IPS-18a (cell line): Measurements from ENCODE around the gene L3MBTL4.

ENCODE experiments used
- H3K27ac ChIP-seq: one replicate; pipeline ENCODE4 v1.5.1; 2013; ENCODE audit warnings: low read length
- H3K27me3 ChIP-seq: one replicate; pipeline ENCODE4 v1.6.1; 2013; ENCODE audit warnings: mild to moderate bottlenecking, low read length; ENCODE audit not compliant: control insufficient read depth, insufficient read depth
- H3K36me3 ChIP-seq: one replicate; pipeline ENCODE4 v1.6.1; 2013; ENCODE audit warnings: low read depth, low read length; ENCODE audit not compliant: control insufficient read depth
- H3K4me1 ChIP-seq: one replicate; pipeline ENCODE4 v1.6.1; 2013; ENCODE audit warnings: low read depth, low read length; ENCODE audit not compliant: control insufficient read depth
- H3K4me3 ChIP-seq: one replicate; pipeline ENCODE4 v1.5.1; 2013; ENCODE audit warnings: low read length
- H3K9ac ChIP-seq: one replicate; pipeline ENCODE4 v1.6.1; 2013; ENCODE audit warnings: mild to moderate bottlenecking, low read length, moderate library complexity
- H3K9me3 ChIP-seq: one replicate; pipeline ENCODE4 v1.6.1; 2013; ENCODE audit warnings: low read depth, low read length; ENCODE audit not compliant: control insufficient read depth

L3MBTL4 gene

GRCh38 chr18:6355789-6356589, 58.7 kb downstream of the L3MBTL4 start:
- Histone ChIP-seq H3K4me1 (peaks cover 16% of the 10 kb centered on the region), H3K9me3 (no peaks in the 10 kb centered on the region), H3K9ac (no peak overlapping the region), H3K27me3 (no peaks in the 10 kb centered on the region), H3K4me3 (no peak overlapping the region), H3K27ac (no peak overlapping the region), H3K36me3 (no peaks in the 10 kb centered on the region)

GRCh38 chr18:6352275-6352674, 62.4 kb downstream of the L3MBTL4 start:
- H3K4me1 ChIP-seq: peaks cover 2% of the 10 kb centered on the region
- no peaks in the 10 kb centered on the region for H3K9me3 ChIP-seq
- H3K27me3 ChIP-seq: no peaks in the 10 kb centered on the region
- no peak overlapping the region for H3K27ac ChIP-seq
- H3K36me3 ChIP-seq: no peaks in the 10 kb centered on the region
- no peak overlapping the region for H3K9ac ChIP-seq
- no peak overlapping the region for H3K4me3 ChIP-seq

DNA sequence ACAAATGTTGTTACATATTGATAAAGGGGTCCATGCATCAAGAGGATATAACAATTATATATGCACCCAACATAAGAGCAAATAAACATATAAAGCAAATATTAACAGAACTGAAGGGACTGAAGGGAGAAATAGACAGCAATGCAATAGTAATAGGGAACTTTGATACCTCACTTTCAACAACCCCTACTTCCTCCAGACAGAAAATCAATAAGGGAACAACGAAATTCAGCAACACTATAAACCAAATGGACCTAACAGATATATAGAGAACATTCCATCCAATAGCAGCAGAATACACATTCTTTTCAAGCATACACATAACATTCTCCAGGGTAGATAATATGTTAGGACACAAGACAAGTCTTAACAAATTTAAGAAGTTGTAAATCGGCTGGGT, 71.7 kb downstream of the L3MBTL4 start:
- Histone ChIP-seq H3K27me3 (no peaks in the 10 kb centered on the region), H3K9ac (no peak overlapping the region), H3K9me3 (no peaks in the 10 kb centered on the region), H3K4me1 (no peaks in the 10 kb centered on the region), H3K4me3 (no peak overlapping the region), H3K36me3 (no peaks in the 10 kb centered on the region), H3K27ac (no peak overlapping the region)

- Histone ChIP-seq H3K36me3 (no peaks in the 10 kb centered on the region), H3K9ac (no peak overlapping the region), H3K27ac (no peak overlapping the region), H3K9me3 (no peaks in the 10 kb centered on the region), H3K27me3 (no peaks in the 10 kb centered on the region), H3K4me3 (no peak overlapping the region), H3K4me1 (no peaks in the 10 kb centered on the region)
Observed at GRCh38 chr18:6341709-6342108, 73.0 kb downstream of the L3MBTL4 start.

DNA sequence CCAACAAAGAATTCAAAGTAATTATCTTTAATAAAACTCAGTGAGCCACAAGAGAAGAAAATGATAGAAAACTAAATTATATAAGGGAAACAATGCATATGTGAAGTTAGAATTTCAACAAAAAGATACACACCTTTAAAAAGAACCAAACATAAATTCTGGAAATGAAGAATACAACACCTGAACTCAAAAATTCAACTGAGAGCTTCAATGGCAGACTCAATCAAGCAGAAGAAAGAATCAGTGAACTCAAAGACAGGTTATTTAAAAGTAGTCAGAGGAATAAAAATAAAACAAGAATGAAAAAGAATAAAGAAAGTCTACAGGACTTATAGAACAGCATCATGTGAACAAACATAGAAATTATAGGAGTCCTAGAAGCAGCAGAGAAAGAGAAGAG, 73.4 kb downstream of the L3MBTL4 start:
- Histone ChIP-seq H3K36me3 (no peaks in the 10 kb centered on the region), H3K27me3 (no peaks in the 10 kb centered on the region), H3K9me3 (no peaks in the 10 kb centered on the region), H3K4me3 (no peak overlapping the region), H3K27ac (no peak overlapping the region), H3K9ac (no peak overlapping the region), H3K4me1 (no peaks in the 10 kb centered on the region)

GRCh38 chr18:6340121-6340520, 74.6 kb downstream of the L3MBTL4 start:
- H3K4me3 ChIP-seq: no peak overlapping the region
- no peak overlapping the region for H3K9ac ChIP-seq
- no peaks in the 10 kb centered on the region for H3K36me3 ChIP-seq
- H3K27ac ChIP-seq: no peak overlapping the region
- H3K9me3 ChIP-seq: no peaks in the 10 kb centered on the region
- no peaks in the 10 kb centered on the region for H3K27me3 ChIP-seq
- H3K4me1 ChIP-seq: no peaks in the 10 kb centered on the region

DNA sequence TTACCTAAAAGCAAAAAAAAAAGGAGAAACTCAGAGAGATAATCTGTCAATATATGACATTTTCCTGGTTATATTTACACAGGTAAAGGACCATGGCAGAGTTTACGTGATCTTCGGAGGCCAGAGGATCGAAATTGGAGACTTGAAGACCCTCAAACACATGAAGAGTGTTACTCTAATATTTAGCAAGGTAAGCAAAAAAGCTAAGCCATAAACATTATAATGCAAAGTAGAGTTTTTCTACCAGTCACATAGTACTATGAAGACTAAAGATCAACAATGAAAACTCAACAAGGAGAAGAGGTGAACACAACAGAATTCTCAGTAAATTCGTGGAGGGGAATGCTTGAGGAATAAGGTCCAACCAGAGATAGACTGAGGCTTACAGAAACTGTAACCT, 78.5 kb downstream of the L3MBTL4 start:
- Histone ChIP-seq H3K4me1 (no peaks in the 10 kb centered on the region), H3K9me3 (no peaks in the 10 kb centered on the region), H3K27me3 (no peaks in the 10 kb centered on the region), H3K36me3 (no peaks in the 10 kb centered on the region), H3K27ac (no peak overlapping the region), H3K4me3 (no peak overlapping the region), H3K9ac (no peak overlapping the region)

DNA sequence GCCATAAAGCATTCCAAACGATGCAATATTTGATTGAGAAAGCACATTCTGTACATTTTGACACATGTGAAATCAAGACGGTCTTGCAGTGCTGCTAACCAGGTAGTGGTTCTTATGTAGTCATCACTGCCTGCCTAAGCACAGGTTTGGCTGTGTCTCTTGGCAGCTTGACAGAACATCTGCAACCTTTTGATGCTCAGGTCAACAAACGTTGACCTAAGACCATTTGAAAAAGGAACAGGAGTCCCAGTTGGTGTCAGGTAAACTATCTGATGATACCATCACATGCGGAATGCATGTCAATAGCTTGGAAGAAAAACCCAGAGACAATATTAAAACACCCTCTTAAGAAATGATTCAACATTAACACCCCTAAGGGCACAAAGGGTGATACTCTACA, 80.7 kb downstream of the L3MBTL4 start:
- no peaks in the 10 kb centered on the region for H3K27me3 ChIP-seq
- no peaks in the 10 kb centered on the region for H3K9me3 ChIP-seq
- H3K36me3 ChIP-seq: no peaks in the 10 kb centered on the region
- H3K27ac ChIP-seq: no peak overlapping the region
- no peak overlapping the region for H3K4me3 ChIP-seq
- no peaks in the 10 kb centered on the region for H3K4me1 ChIP-seq
- H3K9ac ChIP-seq: no peak overlapping the region

- Histone ChIP-seq H3K36me3 (no peaks in the 10 kb centered on the region), H3K4me1 (no peaks in the 10 kb centered on the region), H3K9me3 (no peaks in the 10 kb centered on the region), H3K4me3 (no peak overlapping the region), H3K27me3 (no peaks in the 10 kb centered on the region), H3K9ac (no peak overlapping the region), H3K27ac (no peak overlapping the region)
Observed at GRCh38 chr18:6331872-6332271, 82.8 kb downstream of the L3MBTL4 start.

GRCh38 chr18:6330786-6331185, 83.9 kb downstream of the L3MBTL4 start:
- Histone ChIP-seq H3K4me1 (no peaks in the 10 kb centered on the region), H3K9me3 (no peaks in the 10 kb centered on the region), H3K9ac (no peak overlapping the region), H3K36me3 (no peaks in the 10 kb centered on the region), H3K27me3 (no peaks in the 10 kb centered on the region), H3K4me3 (no peak overlapping the region), H3K27ac (no peak overlapping the region)

DNA sequence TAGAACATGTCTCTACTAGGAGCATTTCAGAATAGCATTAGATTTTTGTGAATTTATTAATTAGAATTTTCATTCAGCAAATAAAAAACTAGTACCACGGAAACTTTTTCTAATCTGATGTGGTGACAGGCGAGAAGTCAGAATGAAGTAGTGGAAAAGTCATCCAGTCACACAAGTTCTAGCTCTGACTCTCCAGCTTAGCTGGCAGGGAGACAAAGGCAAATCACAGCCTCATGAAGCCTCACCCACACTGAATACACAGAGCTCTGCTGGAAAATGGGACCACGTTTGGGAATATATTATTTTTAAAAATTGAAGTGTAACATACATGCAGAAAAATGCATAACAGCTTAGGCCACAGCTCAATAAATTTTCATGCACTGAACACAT, 86.1 kb downstream of the L3MBTL4 start:
- Histone ChIP-seq H3K27me3 (no peaks in the 10 kb centered on the region), H3K36me3 (no peaks in the 10 kb centered on the region), H3K27ac (no peak overlapping the region), H3K9me3 (peaks cover 9% of the 10 kb centered on the region), H3K4me3 (no peak overlapping the region), H3K4me1 (no peaks in the 10 kb centered on the region), H3K9ac (no peak overlapping the region)

DNA sequence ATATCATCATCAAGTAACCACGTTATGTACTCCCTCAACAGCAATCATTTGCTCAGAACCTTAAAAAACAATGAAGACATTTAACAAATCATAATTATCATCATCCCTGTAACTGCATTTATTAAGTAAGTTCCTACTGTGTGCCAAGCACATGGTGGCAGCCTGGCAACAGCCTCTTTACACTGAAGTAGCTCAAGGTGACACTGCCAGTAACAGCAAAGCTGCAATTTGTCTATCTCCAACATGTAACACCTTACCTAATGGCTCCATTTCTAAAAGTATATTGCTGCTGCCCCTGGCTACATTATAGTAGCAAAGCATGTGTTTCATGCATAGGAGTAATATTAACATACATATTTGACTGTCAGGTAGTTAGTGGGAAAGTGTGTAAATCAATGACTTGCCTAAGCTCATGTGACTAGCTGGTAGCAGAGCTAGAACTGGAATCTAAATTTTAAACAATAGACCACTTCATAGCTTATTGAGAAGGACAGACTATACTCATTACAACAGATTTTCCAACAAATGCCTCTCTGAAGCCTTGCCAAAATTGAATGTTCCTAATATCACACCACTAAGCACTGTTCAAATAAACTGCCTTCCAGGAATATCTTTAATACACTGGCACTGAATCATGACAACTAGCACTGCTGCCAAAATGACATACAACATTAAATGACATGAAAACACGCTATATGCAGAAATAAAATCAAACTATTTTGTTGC, 86.7 kb downstream of the L3MBTL4 start:
- Histone ChIP-seq H3K4me3 (no peak overlapping the region), H3K9ac (no peak overlapping the region), H3K9me3 (peaks cover 13% of the 10 kb centered on the region), H3K36me3 (no peaks in the 10 kb centered on the region), H3K27me3 (no peaks in the 10 kb centered on the region), H3K4me1 (no peaks in the 10 kb centered on the region), H3K27ac (no peak overlapping the region)
